ENCODE results near the gene SMCO2.

DNA sequence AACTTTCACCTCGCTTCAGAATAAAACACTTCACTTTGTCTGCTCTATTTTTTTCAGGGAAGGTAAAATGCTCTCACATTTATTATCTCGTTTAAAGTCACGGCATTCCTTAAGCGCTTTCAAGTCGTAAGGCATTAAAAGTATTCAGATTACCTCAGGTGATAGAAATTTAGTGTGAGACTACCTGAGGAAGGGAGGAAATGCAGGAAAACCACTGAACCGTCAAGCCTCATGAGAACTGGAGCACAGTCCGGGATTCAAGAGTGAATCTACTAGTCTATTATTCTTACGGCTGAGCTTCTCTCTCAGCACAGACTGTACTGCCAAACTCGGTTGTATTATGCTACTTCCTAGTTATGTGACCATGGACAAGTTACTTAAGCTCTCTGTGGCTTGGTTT is 69.1 kb downstream of the SMCO2 start:
- no peak for TF ChIP-seq RCOR1 (conservative IDR thresholded peaks at IDR 0.05; ENCODE audit: low read depth, low read length)
- no peak for TF ChIP-seq POLR2A (IDR thresholded peaks at IDR 0.05; ENCODE audit: low read depth, low read length)
- TF ChIP-seq, protein P1, sequence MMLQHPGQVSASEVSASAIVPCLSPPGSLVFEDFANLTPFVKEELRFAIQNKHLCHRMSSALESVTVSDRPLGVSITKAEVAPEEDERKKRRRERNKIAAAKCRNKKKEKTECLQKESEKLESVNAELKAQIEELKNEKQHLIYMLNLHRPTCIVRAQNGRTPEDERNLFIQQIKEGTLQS (IDR thresholded peaks at IDR 0.05; ENCODE audit: borderline replicate concordance, extremely low read depth, low read depth, low read length) = no peak
- TF ChIP-seq NFYB (IDR thresholded peaks at IDR 0.05; ENCODE audit: insufficient read depth, low read depth, low read length) = no peak
- TF ChIP-seq, protein P2, sequence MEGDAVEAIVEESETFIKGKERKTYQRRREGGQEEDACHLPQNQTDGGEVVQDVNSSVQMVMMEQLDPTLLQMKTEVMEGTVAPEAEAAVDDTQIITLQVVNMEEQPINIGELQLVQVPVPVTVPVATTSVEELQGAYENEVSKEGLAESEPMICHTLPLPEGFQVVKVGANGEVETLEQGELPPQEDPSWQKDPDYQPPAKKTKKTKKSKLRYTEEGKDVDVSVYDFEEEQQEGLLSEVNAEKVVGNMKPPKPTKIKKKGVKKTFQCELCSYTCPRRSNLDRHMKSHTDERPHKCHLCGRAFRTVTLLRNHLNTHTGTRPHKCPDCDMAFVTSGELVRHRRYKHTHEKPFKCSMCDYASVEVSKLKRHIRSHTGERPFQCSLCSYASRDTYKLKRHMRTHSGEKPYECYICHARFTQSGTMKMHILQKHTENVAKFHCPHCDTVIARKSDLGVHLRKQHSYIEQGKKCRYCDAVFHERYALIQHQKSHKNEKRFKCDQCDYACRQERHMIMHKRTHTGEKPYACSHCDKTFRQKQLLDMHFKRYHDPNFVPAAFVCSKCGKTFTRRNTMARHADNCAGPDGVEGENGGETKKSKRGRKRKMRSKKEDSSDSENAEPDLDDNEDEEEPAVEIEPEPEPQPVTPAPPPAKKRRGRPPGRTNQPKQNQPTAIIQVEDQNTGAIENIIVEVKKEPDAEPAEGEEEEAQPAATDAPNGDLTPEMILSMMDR (IDR thresholded peaks at IDR 0.05 in 2 of 3, conservative IDR thresholded peaks at IDR 0.05 in 1 of 3; ENCODE audit: control insufficient read depth in 2 of 3, extremely low read depth in 1 of 3, insufficient read depth in 1 of 3, low read depth in 3 of 3, low read length in 3 of 3) = no peak
- no peak for TF ChIP-seq MYC (IDR thresholded peaks at IDR 0.05; ENCODE audit: insufficient read depth, insufficient read length, insufficient replicate concordance, low read length, severe bottlenecking)
- TF ChIP-seq, protein P3, sequence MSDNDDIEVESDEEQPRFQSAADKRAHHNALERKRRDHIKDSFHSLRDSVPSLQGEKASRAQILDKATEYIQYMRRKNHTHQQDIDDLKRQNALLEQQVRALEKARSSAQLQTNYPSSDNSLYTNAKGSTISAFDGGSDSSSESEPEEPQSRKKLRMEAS (IDR thresholded peaks at IDR 0.05; ENCODE audit: low read depth, low read length) = no peak
- TF ChIP-seq RAD51 (IDR thresholded peaks at IDR 0.05) = no peak
- TF ChIP-seq FOXK2 (IDR thresholded peaks at IDR 0.05) = no peak
- TF ChIP-seq, protein P4, sequence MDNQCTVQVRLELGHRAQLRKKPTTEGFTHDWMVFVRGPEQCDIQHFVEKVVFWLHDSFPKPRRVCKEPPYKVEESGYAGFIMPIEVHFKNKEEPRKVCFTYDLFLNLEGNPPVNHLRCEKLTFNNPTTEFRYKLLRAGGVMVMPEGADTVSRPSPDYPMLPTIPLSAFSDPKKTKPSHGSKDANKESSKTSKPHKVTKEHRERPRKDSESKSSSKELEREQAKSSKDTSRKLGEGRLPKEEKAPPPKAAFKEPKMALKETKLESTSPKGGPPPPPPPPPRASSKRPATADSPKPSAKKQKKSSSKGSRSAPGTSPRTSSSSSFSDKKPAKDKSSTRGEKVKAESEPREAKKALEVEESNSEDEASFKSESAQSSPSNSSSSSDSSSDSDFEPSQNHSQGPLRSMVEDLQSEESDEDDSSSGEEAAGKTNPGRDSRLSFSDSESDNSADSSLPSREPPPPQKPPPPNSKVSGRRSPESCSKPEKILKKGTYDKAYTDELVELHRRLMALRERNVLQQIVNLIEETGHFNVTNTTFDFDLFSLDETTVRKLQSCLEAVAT (IDR thresholded peaks at IDR 0.05) = no peak
- TF ChIP-seq, protein P5, sequence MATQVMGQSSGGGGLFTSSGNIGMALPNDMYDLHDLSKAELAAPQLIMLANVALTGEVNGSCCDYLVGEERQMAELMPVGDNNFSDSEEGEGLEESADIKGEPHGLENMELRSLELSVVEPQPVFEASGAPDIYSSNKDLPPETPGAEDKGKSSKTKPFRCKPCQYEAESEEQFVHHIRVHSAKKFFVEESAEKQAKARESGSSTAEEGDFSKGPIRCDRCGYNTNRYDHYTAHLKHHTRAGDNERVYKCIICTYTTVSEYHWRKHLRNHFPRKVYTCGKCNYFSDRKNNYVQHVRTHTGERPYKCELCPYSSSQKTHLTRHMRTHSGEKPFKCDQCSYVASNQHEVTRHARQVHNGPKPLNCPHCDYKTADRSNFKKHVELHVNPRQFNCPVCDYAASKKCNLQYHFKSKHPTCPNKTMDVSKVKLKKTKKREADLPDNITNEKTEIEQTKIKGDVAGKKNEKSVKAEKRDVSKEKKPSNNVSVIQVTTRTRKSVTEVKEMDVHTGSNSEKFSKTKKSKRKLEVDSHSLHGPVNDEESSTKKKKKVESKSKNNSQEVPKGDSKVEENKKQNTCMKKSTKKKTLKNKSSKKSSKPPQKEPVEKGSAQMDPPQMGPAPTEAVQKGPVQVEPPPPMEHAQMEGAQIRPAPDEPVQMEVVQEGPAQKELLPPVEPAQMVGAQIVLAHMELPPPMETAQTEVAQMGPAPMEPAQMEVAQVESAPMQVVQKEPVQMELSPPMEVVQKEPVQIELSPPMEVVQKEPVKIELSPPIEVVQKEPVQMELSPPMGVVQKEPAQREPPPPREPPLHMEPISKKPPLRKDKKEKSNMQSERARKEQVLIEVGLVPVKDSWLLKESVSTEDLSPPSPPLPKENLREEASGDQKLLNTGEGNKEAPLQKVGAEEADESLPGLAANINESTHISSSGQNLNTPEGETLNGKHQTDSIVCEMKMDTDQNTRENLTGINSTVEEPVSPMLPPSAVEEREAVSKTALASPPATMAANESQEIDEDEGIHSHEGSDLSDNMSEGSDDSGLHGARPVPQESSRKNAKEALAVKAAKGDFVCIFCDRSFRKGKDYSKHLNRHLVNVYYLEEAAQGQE (IDR thresholded peaks at IDR 0.05; ENCODE audit: low read depth, low read length) = no peak
- no peak for TF ChIP-seq NFXL1 (IDR thresholded peaks at IDR 0.05; ENCODE audit: borderline replicate concordance)
- no peak for TF ChIP-seq EGR1 (IDR thresholded peaks at IDR 0.05; ENCODE audit: borderline replicate concordance in 1 of 2, low read depth in 2 of 2, low read length in 2 of 2)
- TF ChIP-seq SPI1 (IDR thresholded peaks at IDR 0.05; ENCODE audit: borderline replicate concordance, insufficient read depth, low read depth, low read length) = no peak

Data from GM12878 (cell line).